Liver (tissue), 9 donors: ENCODE data around the gene SQOR. TPM values are rescaled to one million over a fixed set of nuclear protein-coding genes. Genes with fewer than 3 reads are reported as not detected.

Source experiments
- DNase-seq: peaks from one replicate; pipeline ENCODE4 v3.0.0-alpha.2; 2017; ENCODE audit warnings: low spot score
- H3K27ac ChIP-seq, 2 donors: one replicate each; pipeline ENCODE4 v1.7.0; 2013; ENCODE audit warnings: inconsistent platforms in 2 of 2, low read length in 2 of 2, control low read depth in 1 of 2, low read depth in 1 of 2, mild to moderate bottlenecking in 1 of 2
- H3K27me3 ChIP-seq, 4 donors: one replicate each; pipeline versions ENCODE4 v1.6.1 to v1.7.0; 2013; ENCODE audit warnings: low read length in 3 of 4, inconsistent platforms in 1 of 4, mild to moderate bottlenecking in 1 of 4, moderate library complexity in 1 of 4; ENCODE audit not compliant: control insufficient read depth in 4 of 4, insufficient read depth in 4 of 4
- H3K36me3 ChIP-seq, 4 donors: one replicate each; pipeline versions ENCODE4 v1.6.1 to v1.7.0; 2013; ENCODE audit warnings: low read length in 3 of 4, mild to moderate bottlenecking in 3 of 4, low read depth in 1 of 4, moderate library complexity in 1 of 4; ENCODE audit not compliant: control insufficient read depth in 4 of 4, insufficient read depth in 3 of 4
- H3K4me1 ChIP-seq, 4 donors: one replicate each; pipeline versions ENCODE4 v1.6.1 to v1.7.0; 2013; ENCODE audit warnings: low read length in 3 of 4, mild to moderate bottlenecking in 3 of 4, moderate library complexity in 1 of 4; ENCODE audit not compliant: control insufficient read depth in 4 of 4, insufficient read depth in 4 of 4
- H3K4me3 ChIP-seq, 3 donors: one replicate each; pipeline versions ENCODE4 v1.6.1 to v1.7.0; 2013; ENCODE audit warnings: low read length in 3 of 3, control low read depth in 1 of 3, low read depth in 1 of 3, mild to moderate bottlenecking in 1 of 3
- H3K9ac ChIP-seq, 2 donors: one replicate each; pipeline ENCODE4 v1.7.0; 2013; ENCODE audit warnings: low read length in 2 of 2, mild to moderate bottlenecking in 2 of 2, moderate library complexity in 2 of 2, control low read depth in 1 of 2, low read depth in 1 of 2
- H3K9me3 ChIP-seq, 4 donors: one replicate each; pipeline versions ENCODE4 v1.6.1 to v1.7.0; 2013; ENCODE audit warnings: low read length in 3 of 4; ENCODE audit not compliant: control insufficient read depth in 4 of 4
- EGR1 ChIP-seq, 2 donors: IDR thresholded peaks; 2 replicates each; pipeline ENCODE4 v1.6.1; 2016 to 2018; ENCODE audit warnings: antibody characterized with exemption in 2 of 2, low read depth in 2 of 2
- FOXA1 ChIP-seq: IDR thresholded peaks from 2 replicates; pipeline ENCODE4 v1.6.1; 2016; ENCODE audit warnings: antibody characterized with exemption
- FOXA2 ChIP-seq: IDR thresholded peaks from 2 replicates; pipeline ENCODE4 v1.6.1; 2016; ENCODE audit warnings: antibody characterized with exemption
- GABPA ChIP-seq, 2 donors: IDR thresholded peaks in 1 of 2; conservative IDR thresholded peaks in 1 of 2; 2 replicates each; pipeline ENCODE4 v1.6.1; 2016; ENCODE audit warnings: antibody characterized with exemption in 2 of 2, mild to moderate bottlenecking in 1 of 2, moderate library complexity in 1 of 2
- HNF4A ChIP-seq, 2 donors: conservative IDR thresholded peaks; 2 replicates each; pipeline ENCODE4 v1.6.1; 2016; ENCODE audit warnings: antibody characterized with exemption in 2 of 2, mild to moderate bottlenecking in 2 of 2
- HNF4G ChIP-seq: IDR thresholded peaks from 2 replicates; pipeline ENCODE4 v1.6.1; 2016; ENCODE audit warnings: antibody characterized with exemption
- MAX ChIP-seq: IDR thresholded peaks from 2 replicates; pipeline ENCODE4 v1.6.1; 2016; ENCODE audit warnings: antibody characterized with exemption
- NR2F2 ChIP-seq: IDR thresholded peaks from 2 replicates; pipeline ENCODE4 v1.6.1; 2016; ENCODE audit warnings: antibody characterized with exemption
- RAD21 ChIP-seq, 2 donors: IDR thresholded peaks; 2 replicates each; pipeline ENCODE4 v1.6.1; 2016; ENCODE audit warnings: antibody characterized with exemption in 2 of 2, mild to moderate bottlenecking in 2 of 2
- REST ChIP-seq: IDR thresholded peaks from 2 replicates; pipeline ENCODE4 v1.6.1; 2016; ENCODE audit warnings: antibody characterized with exemption, mild to moderate bottlenecking
- RXRA ChIP-seq, 2 donors: IDR thresholded peaks; 2 replicates each; pipeline ENCODE4 v1.6.1; 2017 to 2018; ENCODE audit warnings: antibody characterized with exemption in 2 of 2, mild to moderate bottlenecking in 1 of 2
- SP1 ChIP-seq: IDR thresholded peaks from 2 replicates; pipeline ENCODE4 v1.6.1; 2018; ENCODE audit warnings: antibody characterized with exemption, mild to moderate bottlenecking
- TAF1 ChIP-seq: conservative IDR thresholded peaks from 2 replicates; pipeline ENCODE4 v1.6.1; 2016; ENCODE audit warnings: antibody characterized with exemption, mild to moderate bottlenecking
- YY1 ChIP-seq: IDR thresholded peaks from 2 replicates; pipeline ENCODE4 v1.6.1; 2016; ENCODE audit warnings: antibody characterized with exemption, mild to moderate bottlenecking
- WGBS: extraction: QIAGEN DNeasy Blood & Tissue Kit; methylation state at CpG from one replicate; pipeline ENCODE4 v1.1.7; 2013; 5-methylcytosine and 5-hydroxymethylcytosine counted together
- polyA plus RNA-seq, 2 donors: library from polyadenylated mRNA; stranded (reverse) in 1 of 2; unstranded in 1 of 2; fragments of 200-250 nt in 1 of 2; fragments of >200 nt in 1 of 2; fragmentation: Nextera tagmentation in 1 of 2; extraction: Ambion mirVana in 1 of 2; gene quantifications; one replicate each; pipeline versions ENCODE4 v1.2.1 to v1.2.3, GENCODE V29; 2013 to 2015
- total RNA-seq, 2 donors: library from RNA; depleted of rRNA; stranded (reverse); fragments of >200 nt; gene quantifications; one replicate each; pipeline ENCODE4 v1.2.3, GENCODE V29; 2014
- TF ChIP-seq, protein P1 (sequence below): IDR thresholded peaks from 2 replicates; pipeline ENCODE4 v1.6.1; 2016; ENCODE audit warnings: antibody characterized with exemption
- donor health status: healthy.
- donor health status: healthy.
- donor health status: healthy.
- donor health status: healthy.
- donor health status: healthy.

The SQOR gene
- total and polyA plus RNA-seq, 4 donors: 29.6 to 41.7 (median 35.1) TPM

DNA sequence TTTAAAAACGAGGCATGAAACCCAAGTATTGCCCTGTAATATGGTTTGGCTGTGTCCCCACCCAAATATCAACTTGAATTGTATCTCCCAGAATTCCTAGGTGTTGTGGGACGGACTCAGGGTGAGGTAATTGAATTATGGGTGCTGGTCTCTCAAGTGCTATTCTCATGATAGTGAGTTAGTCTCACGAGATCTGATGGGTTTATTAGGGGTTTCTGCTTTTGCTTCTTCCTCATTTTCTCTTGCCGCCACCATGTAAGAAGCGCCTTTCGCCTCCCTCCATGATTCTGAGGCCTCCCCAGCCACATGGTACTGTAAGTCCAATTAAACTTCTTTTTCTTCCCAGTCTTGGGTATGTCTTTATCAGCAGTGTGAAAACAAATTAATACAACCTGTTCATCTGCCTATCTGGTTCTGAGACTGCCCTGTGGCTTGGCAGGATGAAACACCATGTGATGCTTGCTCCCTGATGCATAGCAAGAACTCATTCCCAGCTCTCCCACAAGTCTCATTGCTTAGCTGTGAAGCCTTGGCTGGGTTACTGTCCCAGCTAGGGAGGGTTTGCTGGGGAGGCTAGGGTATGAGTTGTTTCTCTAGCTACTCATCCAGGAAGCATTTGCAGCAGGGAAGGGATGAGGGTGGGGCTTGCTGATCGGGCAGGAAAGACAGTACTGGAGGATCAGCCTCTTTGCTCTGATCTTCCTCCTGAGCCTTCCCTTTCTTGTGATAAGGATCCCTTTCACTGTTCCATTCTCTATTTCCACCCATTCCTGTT, 3.7 kb upstream of the SQOR start:
- TF ChIP-seq YY1: no peak
- TF ChIP-seq RXRA (IDR thresholded peaks at IDR 0.05): no peak
- no peak for TF ChIP-seq EGR1 (IDR thresholded peaks at IDR 0.05; ENCODE audit: low read depth in 2 of 2)
- TF ChIP-seq HNF4A (conservative IDR thresholded peaks at IDR 0.05): no peak
- no peak for TF ChIP-seq MAX
- TF ChIP-seq TAF1: no peak
- TF ChIP-seq FOXA2: no peak
- TF ChIP-seq FOXA1: no peak
- no peak for TF ChIP-seq SP1
- Histone ChIP-seq H3K27me3 (no peaks in the 10 kb centered on the region), H3K9ac (no peak overlapping the region), H3K9me3 (no peaks in the 10 kb centered on the region), H3K4me3 (no peak overlapping the region), H3K36me3 (no peaks in the 10 kb centered on the region), H3K4me1 (peaks cover 0 to 4% (median 2%) of the 10 kb centered on the region in 4 donors), H3K27ac (no peak overlapping the region)
- 87% methylated on average over 7 of the region's 7 CpGs for WGBS
- DNase-seq: no peak

GRCh38 chr15:45631776-45632175, 3.1 kb upstream of the SQOR start:
- no peak overlapping the region for H3K4me3 ChIP-seq
- no peak for DNase-seq
- TF ChIP-seq, protein P1, sequence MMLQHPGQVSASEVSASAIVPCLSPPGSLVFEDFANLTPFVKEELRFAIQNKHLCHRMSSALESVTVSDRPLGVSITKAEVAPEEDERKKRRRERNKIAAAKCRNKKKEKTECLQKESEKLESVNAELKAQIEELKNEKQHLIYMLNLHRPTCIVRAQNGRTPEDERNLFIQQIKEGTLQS: no peak
- TF ChIP-seq RAD21 (IDR thresholded peaks at IDR 0.05): no peak
- no peak for TF ChIP-seq REST
- no peak for TF ChIP-seq GABPA (IDR thresholded peaks at IDR 0.05 in 1 of 2, conservative IDR thresholded peaks at IDR 0.05 in 1 of 2)
- no peak for TF ChIP-seq HNF4G
- TF ChIP-seq YY1: no peak
- TF ChIP-seq NR2F2: no peak
- H3K27ac ChIP-seq: no peak overlapping the region
- H3K27me3 ChIP-seq: no peaks in the 10 kb centered on the region
- peaks cover under 1 to 7% (median 3%) of the 10 kb centered on the region in 4 donors for H3K4me1 ChIP-seq
- no peak overlapping the region for H3K9ac ChIP-seq
- WGBS: 77% methylated on average over 2 of the region's 2 CpGs
- H3K9me3 ChIP-seq: no peaks in the 10 kb centered on the region
- H3K36me3 ChIP-seq: no peaks in the 10 kb centered on the region

DNA sequence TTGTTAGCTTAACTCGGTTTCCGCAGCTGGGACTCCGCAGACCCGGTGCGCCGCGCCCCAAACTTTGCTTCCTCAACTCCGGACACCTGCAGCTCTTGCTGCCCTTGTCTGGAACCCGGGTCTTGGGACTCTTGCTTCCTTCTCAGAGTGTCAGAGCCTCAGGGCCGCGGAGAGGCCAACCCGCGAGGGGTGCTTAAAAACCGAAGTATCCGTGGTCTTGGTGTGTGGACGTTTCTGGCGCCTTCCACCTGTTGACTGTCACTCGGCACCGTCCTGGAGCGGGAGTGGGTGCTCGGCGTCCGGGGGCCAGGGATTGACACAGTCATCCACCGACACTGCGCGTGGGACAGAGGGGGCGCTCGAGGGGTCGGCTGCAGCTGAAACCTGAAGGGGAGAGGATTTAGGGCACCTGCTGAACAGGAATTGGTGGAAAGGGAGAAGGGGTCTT, 386 bp downstream of the SQOR start:
- under 1% methylated on average over 29 of the region's 29 CpGs for WGBS
- peaks cover 2 to 18% (median 6%) of the 10 kb centered on the region in 4 donors for H3K4me1 ChIP-seq

More for the DNA sequence above, 386 bp downstream of the SQOR start:
- Histone ChIP-seq H3K27me3 (no peaks in the 10 kb centered on the region), H3K9ac (peak overlapping the region; percentile 85 to 88), H3K27ac (peak overlapping the region; percentile 98), H3K9me3 (no peaks in the 10 kb centered on the region), H3K4me3 (peak overlapping the region; percentile 82 to 91 (median 82)), H3K36me3 (no peaks in the 10 kb centered on the region)
- DNase-seq: no peak
- TF ChIP-seq EGR1 (IDR thresholded peaks at IDR 0.05; ENCODE audit: low read depth in 2 of 2): peak in 1 of 2 donors; percentile 15
- TF ChIP-seq TAF1: peak; percentile 10
- TF ChIP-seq RAD21 (IDR thresholded peaks at IDR 0.05): peak in 1 of 2 donors; percentile 5
- TF ChIP-seq GABPA (IDR thresholded peaks at IDR 0.05 in 1 of 2, conservative IDR thresholded peaks at IDR 0.05 in 1 of 2): no peak
